ENCODE measurements around the gene HMGCLL1.

DNA sequence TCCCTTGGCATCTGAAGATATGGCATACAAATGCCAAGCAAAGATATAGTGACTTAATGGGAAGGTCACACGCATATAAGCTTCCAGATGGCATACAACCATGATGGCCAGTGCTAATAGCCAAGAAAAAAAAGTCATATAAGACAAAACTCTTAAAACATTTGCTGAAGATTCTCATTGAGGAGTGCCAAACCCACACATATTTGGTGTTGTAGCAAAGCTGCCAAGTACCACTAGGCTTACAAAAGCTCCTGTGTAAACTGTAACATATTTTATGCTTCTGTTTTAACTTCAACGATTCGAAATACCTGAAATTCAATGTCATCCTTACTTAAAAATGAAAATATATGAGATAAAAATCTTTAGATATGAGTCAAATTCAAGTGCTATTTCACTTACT, 123.0 kb downstream of the HMGCLL1 start:
- TF ChIP-seq POLR2A (IDR thresholded peaks at IDR 0.05): no peak
- TF ChIP-seq, protein P1, sequence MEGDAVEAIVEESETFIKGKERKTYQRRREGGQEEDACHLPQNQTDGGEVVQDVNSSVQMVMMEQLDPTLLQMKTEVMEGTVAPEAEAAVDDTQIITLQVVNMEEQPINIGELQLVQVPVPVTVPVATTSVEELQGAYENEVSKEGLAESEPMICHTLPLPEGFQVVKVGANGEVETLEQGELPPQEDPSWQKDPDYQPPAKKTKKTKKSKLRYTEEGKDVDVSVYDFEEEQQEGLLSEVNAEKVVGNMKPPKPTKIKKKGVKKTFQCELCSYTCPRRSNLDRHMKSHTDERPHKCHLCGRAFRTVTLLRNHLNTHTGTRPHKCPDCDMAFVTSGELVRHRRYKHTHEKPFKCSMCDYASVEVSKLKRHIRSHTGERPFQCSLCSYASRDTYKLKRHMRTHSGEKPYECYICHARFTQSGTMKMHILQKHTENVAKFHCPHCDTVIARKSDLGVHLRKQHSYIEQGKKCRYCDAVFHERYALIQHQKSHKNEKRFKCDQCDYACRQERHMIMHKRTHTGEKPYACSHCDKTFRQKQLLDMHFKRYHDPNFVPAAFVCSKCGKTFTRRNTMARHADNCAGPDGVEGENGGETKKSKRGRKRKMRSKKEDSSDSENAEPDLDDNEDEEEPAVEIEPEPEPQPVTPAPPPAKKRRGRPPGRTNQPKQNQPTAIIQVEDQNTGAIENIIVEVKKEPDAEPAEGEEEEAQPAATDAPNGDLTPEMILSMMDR (IDR thresholded peaks at IDR 0.05): no peak
